ENCODE results near the gene TBC1D20. TPM values are rescaled to one million over a fixed set of nuclear protein-coding genes. Genes with fewer than 3 reads are reported as not detected.

Gene TBC1D20
- total RNA-seq, 1 experiment from 2014 or later: 20.1 TPM

DNA sequence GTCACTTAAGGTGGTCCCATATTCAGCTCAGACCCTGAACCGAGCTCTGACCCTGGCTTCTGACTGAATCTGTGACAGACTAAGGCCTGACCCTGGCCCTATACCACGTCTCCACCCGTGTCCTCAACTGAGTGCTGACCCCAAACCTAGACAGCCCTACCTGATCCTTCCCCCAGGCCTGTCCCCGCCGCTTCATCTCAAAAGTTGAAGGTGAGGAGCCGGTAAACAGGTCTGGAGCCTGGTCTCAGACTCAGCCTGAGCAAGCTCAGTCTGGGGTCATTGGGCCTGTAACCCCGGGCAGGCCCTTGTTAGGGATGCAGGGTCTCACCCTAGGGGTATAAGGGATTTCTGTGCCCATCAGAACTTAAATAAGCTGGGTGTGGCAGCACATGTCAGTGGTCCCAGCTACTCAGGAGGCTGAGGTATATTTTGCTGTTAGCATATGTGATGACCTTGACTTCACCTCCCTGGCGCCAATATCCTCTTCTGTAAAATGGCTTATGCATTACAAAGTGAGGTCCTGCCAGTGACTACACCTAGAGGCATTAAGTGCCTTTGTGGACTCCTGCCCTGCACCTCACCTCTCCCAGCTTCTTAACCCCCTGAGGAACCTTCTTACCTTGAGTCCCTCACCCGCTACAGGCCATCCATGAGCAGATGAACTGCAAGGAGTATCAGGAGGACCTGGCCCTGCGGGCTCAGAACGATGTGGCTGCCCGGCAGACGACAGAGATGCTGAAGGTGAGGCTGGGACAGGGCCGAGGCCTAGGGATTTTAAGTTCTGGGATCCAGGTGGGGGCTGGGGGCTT is 34.3 kb downstream of the TBC1D20 start:
- no peak for DNase-seq (ENCODE audit: low read depth in 1 of 2, low spot score in 2 of 2)
- Histone ChIP-seq H3K27me3 (replicated peaks) (no peaks in the 10 kb centered on the region), H3K36me3 (peaks cover 79% of the 10 kb centered on the region), H3K4me1 (replicated peaks) (no peaks in the 10 kb centered on the region), H3K4me3 (no peak overlapping the region), H3K27ac (no peak overlapping the region), H3K9me3 (replicated peaks) (no peaks in the 10 kb centered on the region)

DNA sequence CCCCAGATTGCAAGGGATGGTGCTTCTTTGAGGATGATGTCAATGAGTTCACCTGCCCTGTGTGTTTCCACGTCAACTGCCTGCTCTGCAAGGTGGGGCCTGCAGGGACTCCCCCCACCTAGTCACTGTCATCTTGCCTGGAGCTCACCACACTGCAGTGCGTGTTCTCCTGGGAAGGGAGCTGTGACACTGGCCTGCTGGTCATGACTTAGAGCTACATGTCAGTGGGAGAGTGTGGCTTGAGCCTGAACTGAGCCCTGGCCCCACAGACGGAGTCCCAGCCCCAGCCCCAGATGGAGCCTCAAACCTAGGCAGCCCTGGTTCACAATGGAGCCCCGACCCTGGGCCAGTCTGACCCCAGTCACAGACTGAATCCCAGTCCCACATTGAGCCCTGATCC is 34.9 kb downstream of the TBC1D20 start:
- Histone ChIP-seq H3K4me1 (replicated peaks) (no peaks in the 10 kb centered on the region), H3K27ac (no peak overlapping the region), H3K9me3 (replicated peaks) (no peaks in the 10 kb centered on the region), H3K36me3 (peaks cover 79% of the 10 kb centered on the region), H3K4me3 (no peak overlapping the region), H3K27me3 (replicated peaks) (no peaks in the 10 kb centered on the region)
- no peak for DNase-seq (ENCODE audit: low read depth in 1 of 2, low spot score in 2 of 2)

DNA sequence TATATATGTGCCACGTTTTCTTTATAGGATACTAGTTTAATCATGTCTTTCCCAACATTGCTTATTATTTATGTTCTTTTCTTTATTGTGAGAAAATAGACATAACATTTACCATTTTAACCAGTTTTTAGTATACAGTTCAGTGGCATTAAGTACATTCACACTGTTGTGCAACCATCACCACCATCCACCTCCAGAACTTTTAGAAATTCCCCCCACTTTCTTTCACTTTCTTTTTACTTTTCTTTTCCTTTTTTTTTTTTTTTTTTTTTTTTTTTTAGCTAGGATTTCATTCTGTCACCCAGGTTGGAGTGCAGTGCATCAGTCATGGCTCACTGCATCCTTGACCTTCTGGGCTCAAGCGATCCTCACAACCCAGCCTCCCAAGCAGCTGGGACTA is 35.8 kb downstream of the TBC1D20 start:
- Histone ChIP-seq H3K27ac (no peak overlapping the region), H3K9me3 (replicated peaks) (no peaks in the 10 kb centered on the region), H3K4me3 (no peak overlapping the region), H3K36me3 (peaks cover 78% of the 10 kb centered on the region), H3K27me3 (replicated peaks) (no peaks in the 10 kb centered on the region), H3K4me1 (replicated peaks) (no peaks in the 10 kb centered on the region)
- DNase-seq (ENCODE audit: low read depth in 1 of 2, low spot score in 2 of 2): no peak

DNA sequence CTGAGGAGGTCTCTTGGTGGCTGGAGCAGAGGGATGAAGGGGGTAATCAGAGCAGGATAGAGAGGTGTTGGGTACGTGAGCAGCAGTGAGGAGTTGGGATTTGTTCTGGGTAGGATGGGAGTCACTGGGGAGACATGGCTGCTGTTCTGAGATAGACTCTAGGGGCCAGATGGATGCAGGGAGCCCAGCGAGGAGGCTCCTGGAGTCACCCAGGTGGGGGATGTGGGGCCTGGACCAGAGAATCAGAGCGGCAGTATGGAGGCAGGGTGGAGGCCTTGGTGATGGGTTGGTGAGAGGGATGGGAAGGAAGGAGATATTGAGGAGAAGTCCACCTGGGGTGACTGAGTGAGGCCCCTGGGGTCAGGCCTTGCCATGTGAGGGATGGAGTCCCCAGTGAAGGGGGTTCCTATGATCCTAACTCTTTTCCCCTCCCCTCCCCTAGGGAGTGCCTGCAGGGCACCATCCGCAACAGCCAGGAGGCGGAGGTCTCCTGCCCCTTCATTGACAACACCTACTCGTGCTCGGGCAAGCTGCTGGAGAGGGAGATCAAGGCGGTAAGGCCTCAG is 40.6 kb downstream of the TBC1D20 start:
- Histone ChIP-seq H3K4me3 (no peak overlapping the region), H3K27ac (no peak overlapping the region), H3K36me3 (peaks cover 60% of the 10 kb centered on the region), H3K27me3 (replicated peaks) (no peaks in the 10 kb centered on the region), H3K9me3 (replicated peaks) (no peaks in the 10 kb centered on the region), H3K4me1 (replicated peaks) (no peaks in the 10 kb centered on the region)
- DNase-seq (ENCODE audit: low read depth in 1 of 2, low spot score in 2 of 2): no peak

- H3K27me3 ChIP-seq (replicated peaks): no peaks in the 10 kb centered on the region
- no peaks in the 10 kb centered on the region for H3K9me3 ChIP-seq (replicated peaks)
- no peak for DNase-seq (ENCODE audit: low read depth in 1 of 2, low spot score in 2 of 2)
- peaks cover 57% of the 10 kb centered on the region for H3K36me3 ChIP-seq
- no peak overlapping the region for H3K27ac ChIP-seq
- H3K4me1 ChIP-seq (replicated peaks): no peaks in the 10 kb centered on the region
- H3K4me3 ChIP-seq: no peak overlapping the region
Observed at GRCh38 chr20:420721-421574, 41.4 kb downstream of the TBC1D20 start.

- no peak for DNase-seq (ENCODE audit: low read depth in 1 of 2, low spot score in 2 of 2)
- no peaks in the 10 kb centered on the region for H3K27me3 ChIP-seq (replicated peaks)
- no peaks in the 10 kb centered on the region for H3K9me3 ChIP-seq (replicated peaks)
- no peak overlapping the region for H3K27ac ChIP-seq
- no peak overlapping the region for H3K4me3 ChIP-seq
- peaks cover 54% of the 10 kb centered on the region for H3K36me3 ChIP-seq
- H3K4me1 ChIP-seq (replicated peaks): no peaks in the 10 kb centered on the region
Observed at GRCh38 chr20:420166-420620, 42.1 kb downstream of the TBC1D20 start.

DNA sequence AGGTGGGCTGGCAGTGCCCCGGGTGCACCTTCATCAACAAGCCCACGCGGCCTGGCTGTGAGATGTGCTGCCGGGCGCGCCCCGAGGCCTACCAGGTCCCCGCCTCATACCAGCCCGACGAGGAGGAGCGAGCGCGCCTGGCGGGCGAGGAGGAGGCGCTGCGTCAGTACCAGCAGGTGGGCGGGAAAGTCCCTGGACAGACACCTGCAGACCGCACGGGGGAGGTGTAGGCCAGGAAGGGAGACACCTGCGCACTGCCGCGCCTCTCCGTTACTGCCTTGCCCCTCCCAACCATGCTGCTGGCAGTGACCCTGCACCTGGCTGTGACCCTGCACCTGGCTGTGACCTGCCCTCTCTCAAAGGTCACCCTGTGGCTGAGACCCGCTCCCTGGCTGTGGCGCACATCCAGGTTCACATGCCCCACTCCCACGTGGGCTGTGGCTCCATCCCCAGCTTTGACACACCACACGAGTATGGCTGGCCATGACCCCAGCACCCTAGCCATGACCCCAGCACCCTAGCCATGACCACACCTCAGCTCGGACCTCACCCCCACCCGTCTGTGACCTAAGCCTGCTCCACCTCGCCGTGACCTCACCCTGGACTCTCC is 42.7 kb downstream of the TBC1D20 start:
- no peak overlapping the region for H3K27ac ChIP-seq
- no peaks in the 10 kb centered on the region for H3K27me3 ChIP-seq (replicated peaks)
- H3K9me3 ChIP-seq (replicated peaks): no peaks in the 10 kb centered on the region
- DNase-seq (ENCODE audit: low read depth in 1 of 2, low spot score in 2 of 2): no peak
- peaks cover 54% of the 10 kb centered on the region for H3K36me3 ChIP-seq
- no peak overlapping the region for H3K4me3 ChIP-seq
- H3K4me1 ChIP-seq (replicated peaks): no peaks in the 10 kb centered on the region

GRCh38 chr20:418858-419365 is 43.4 kb downstream of the TBC1D20 start:
- Histone ChIP-seq H3K4me3 (no peak overlapping the region), H3K4me1 (replicated peaks) (no peaks in the 10 kb centered on the region), H3K36me3 (peaks cover 51% of the 10 kb centered on the region), H3K9me3 (replicated peaks) (no peaks in the 10 kb centered on the region), H3K27me3 (replicated peaks) (no peaks in the 10 kb centered on the region), H3K27ac (no peak overlapping the region)
- DNase-seq (ENCODE audit: low read depth in 1 of 2, low spot score in 2 of 2): no peak

DNA sequence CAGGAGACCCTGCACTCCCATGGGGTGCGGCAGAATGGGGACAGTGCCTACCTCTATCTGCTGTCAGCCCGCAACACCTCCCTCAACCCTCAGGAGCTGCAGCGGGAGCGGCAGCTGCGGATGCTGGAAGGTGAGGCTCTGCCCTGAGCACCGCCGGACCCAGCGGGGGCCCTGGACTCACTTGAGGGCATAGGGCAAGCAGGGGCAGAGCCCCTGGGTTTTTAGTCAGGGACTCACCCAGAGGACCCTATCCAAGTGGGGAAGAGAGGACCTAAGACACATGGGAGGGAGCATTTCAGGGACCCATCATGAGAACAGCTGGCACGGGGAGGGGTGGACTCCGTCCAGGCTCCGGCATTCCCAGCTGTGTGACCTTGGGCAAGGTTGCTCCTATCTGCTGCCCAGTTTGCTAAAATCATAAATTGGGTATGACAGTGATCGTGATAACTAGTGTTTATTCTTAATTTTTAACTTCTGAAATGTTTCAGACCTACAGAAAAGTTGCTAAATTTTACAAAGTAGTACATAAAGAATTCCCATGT is 44.5 kb downstream of the TBC1D20 start:
- H3K4me1 ChIP-seq (replicated peaks): no peaks in the 10 kb centered on the region
- H3K36me3 ChIP-seq: peaks cover 48% of the 10 kb centered on the region
- no peak overlapping the region for H3K4me3 ChIP-seq
- no peaks in the 10 kb centered on the region for H3K9me3 ChIP-seq (replicated peaks)
- DNase-seq (ENCODE audit: low read depth in 1 of 2, low spot score in 2 of 2): no peak
- no peaks in the 10 kb centered on the region for H3K27me3 ChIP-seq (replicated peaks)
- H3K27ac ChIP-seq: no peak overlapping the region

DNA sequence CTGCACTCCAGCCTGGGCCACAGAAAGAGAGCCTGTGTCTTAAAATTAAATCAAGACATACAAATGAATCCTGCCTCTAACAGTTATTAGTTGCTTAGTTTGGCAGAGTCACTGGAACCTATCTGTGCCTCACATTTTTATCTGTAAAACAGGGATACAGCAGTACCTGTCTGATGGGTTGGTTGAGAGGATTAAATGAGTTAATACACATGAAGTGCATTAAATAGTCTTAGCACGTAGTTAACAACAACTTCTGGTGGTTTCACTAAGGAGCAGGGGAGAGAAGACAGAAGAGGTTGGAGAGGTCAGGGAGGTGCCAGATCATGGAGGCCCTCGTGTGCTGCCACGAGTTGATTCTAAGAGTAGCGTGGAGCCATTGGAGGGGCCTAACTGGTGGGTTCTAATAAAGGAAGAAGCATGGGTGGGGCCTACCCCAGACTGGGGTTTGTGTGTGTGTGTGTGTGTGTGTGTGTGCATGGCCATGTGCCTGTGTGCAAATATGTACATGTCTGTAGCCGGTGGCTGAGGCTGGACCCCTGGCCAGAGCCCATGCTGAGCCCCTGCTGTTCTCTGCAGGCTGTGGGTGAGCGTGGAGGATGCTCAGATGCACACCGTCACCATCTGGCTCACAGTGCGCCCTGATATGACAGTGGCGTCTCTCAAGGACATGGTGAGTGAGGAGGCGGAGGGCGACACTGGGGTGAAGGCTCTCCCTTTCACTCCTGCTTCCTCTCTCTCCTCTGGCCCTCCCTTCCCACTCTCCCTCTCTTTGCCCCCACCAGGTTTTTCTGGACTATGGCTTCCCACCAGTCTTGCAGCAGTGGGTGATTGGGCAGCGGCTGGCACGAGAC is 45.2 kb downstream of the TBC1D20 start:
- no peaks in the 10 kb centered on the region for H3K27me3 ChIP-seq (replicated peaks)
- no peak overlapping the region for H3K27ac ChIP-seq
- H3K4me3 ChIP-seq: no peak overlapping the region
- H3K9me3 ChIP-seq (replicated peaks): no peaks in the 10 kb centered on the region
- H3K36me3 ChIP-seq: peaks cover 47% of the 10 kb centered on the region
- DNase-seq (ENCODE audit: low read depth in 1 of 2, low spot score in 2 of 2): no peak
- H3K4me1 ChIP-seq (replicated peaks): no peaks in the 10 kb centered on the region

GRCh38 chr20:415820-416322 is 46.5 kb downstream of the TBC1D20 start:
- Histone ChIP-seq H3K27ac (no peak overlapping the region), H3K36me3 (peaks cover 46% of the 10 kb centered on the region), H3K27me3 (replicated peaks) (no peaks in the 10 kb centered on the region), H3K4me1 (replicated peaks) (no peaks in the 10 kb centered on the region), H3K9me3 (replicated peaks) (no peaks in the 10 kb centered on the region), H3K4me3 (no peak overlapping the region)
- DNase-seq (ENCODE audit: low read depth in 1 of 2, low spot score in 2 of 2): no peak

DNA sequence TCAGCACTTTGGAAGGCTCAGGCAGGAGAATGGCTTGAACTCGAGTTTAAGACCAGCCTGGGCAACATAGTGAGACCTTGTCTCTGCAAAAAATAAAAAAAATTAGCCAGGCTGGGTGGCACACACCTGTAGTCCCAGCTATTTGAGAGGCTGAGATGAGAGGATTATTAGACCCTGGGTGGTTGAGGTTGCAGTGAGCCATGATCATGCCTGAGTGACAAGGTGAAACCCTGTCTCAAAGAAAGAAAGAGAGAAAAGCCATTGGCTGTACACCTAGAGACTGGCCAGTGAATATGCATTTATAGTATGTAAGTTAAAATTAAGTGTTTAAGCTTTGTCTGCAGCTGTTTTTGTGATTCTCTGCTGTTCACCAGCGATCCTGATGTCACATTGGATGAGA is 48.2 kb downstream of the TBC1D20 start:
- Histone ChIP-seq H3K27me3 (replicated peaks) (no peaks in the 10 kb centered on the region), H3K36me3 (peaks cover 47% of the 10 kb centered on the region), H3K9me3 (replicated peaks) (no peaks in the 10 kb centered on the region), H3K4me1 (replicated peaks) (peaks cover 7% of the 10 kb centered on the region), H3K27ac (no peak overlapping the region), H3K4me3 (no peak overlapping the region)
- DNase-seq (ENCODE audit: low read depth in 1 of 2, low spot score in 2 of 2): no peak
